ENCODE results near the gene FPR2.

GRCh38 chr19:51777570-51778462, 16.8 kb downstream of the FPR2 start:
- TF ChIP-seq POLR2A (IDR thresholded peaks at IDR 0.05) (no peak), CTCF (IDR thresholded peaks at IDR 0.05 in 4 of 5, conservative IDR thresholded peaks at IDR 0.05 in 1 of 5) (peak in 4 of 5 experiments; percentile 31 to 58 (median 48))
